IMR-90 (cell line): ENCODE results near the gene TCF12. TPM values are rescaled to one million over a fixed set of nuclear protein-coding genes. Genes with fewer than 3 reads are reported as not detected.
A peak's percentile ranks its signal among the peaks of the same experiment; 100 is the strongest.

Experiments
- ATAC-seq: fragments of 200-7000 bp; cut with Tn5 transposase; 2 replicates; pipeline ENCODE4 v1.9.1; 2020; ENCODE audit warnings: low read depth, mild to moderate bottlenecking, moderate library complexity
- BruUV-seq: library from RNA; stranded (reverse); fragments of 400-500 nt; replicated peaks from 2 replicates; lab custom pipeline; 2021; lab: Mats Ljungman, UMichigan
- CTCF ChIA-PET: fragments of 300-600 bp; formaldehyde crosslinking; extraction: SDS; loops from one replicate; lab custom pipeline; 2021; ENCODE audit warnings: antibody characterized with exemption; lab: Yijun Ruan, JAX
- POLR2A ChIA-PET: fragments of 300-600 bp; sonication (Branson Sonifier 250); formaldehyde crosslinking; loops from one replicate; lab custom pipeline; 2022; ENCODE audit warnings: antibody characterized with exemption; ENCODE audit not compliant: unreplicated experiment; lab: Charles Lee
- DNase-seq: peaks from one replicate; pipeline ENCODE4 v3.0.0; 2013
- H2AFZ ChIP-seq: replicated peaks from 2 replicates; pipeline ENCODE3; 2013; ENCODE audit warnings: low read length, mild to moderate bottlenecking; ENCODE audit not compliant: poor library complexity
- H2AK5ac ChIP-seq: 2 replicates; pipeline ENCODE4 v1.6.1; 2013; ENCODE audit warnings: low read depth, low read length, inconsistent platforms
- H2AK9ac ChIP-seq: replicated peaks from 2 replicates; pipeline ENCODE3; 2013; ENCODE audit warnings: mild to moderate bottlenecking, low read depth, low read length, moderate library complexity; ENCODE audit not compliant: poor library complexity
- H2BK120ac ChIP-seq: 2 replicates; pipeline ENCODE4 v1.6.1; 2013; ENCODE audit warnings: low read depth, low read length, inconsistent platforms
- H2BK15ac ChIP-seq: 3 replicates; pipeline ENCODE4 v1.6.1; 2013; ENCODE audit warnings: low read depth, low read length, inconsistent platforms
- H2BK20ac ChIP-seq: 2 replicates; pipeline ENCODE4 v1.6.1; 2013; ENCODE audit warnings: low read depth, mild to moderate bottlenecking, inconsistent platforms, low read length, moderate library complexity
- H2BK5ac ChIP-seq: 2 replicates; pipeline ENCODE4 v1.6.1; 2013; ENCODE audit warnings: mild to moderate bottlenecking, low read depth, low read length, inconsistent platforms; ENCODE audit not compliant: poor library complexity, severe bottlenecking
- H3K14ac ChIP-seq: replicated peaks from 2 replicates; pipeline ENCODE4 v1.6.1; 2013; ENCODE audit warnings: low read depth, low read length, inconsistent platforms
- H3K18ac ChIP-seq: 2 replicates; pipeline ENCODE4 v1.6.1; 2013; ENCODE audit warnings: low read depth, low read length, control low read depth
- H3K23ac ChIP-seq: 2 replicates; pipeline ENCODE4 v1.6.1; 2013; ENCODE audit warnings: low read depth, low read length, inconsistent platforms
- H3K27ac ChIP-seq: 2 replicates; pipeline ENCODE4 v1.5.1; 2013; ENCODE audit warnings: mild to moderate bottlenecking, control low read depth, low read length; ENCODE audit not compliant: insufficient read depth
- H3K27me3 ChIP-seq: 2 replicates; pipeline ENCODE4 v1.6.1; 2013; ENCODE audit warnings: low read length; ENCODE audit not compliant: control insufficient read depth, insufficient read depth
- H3K36me3 ChIP-seq: 2 replicates; pipeline ENCODE4 v1.6.1; 2013; ENCODE audit warnings: low read length, mixed read lengths; ENCODE audit not compliant: control insufficient read depth, insufficient read depth
- H3K4ac ChIP-seq: 2 replicates; pipeline ENCODE4 v1.6.1; 2013; ENCODE audit warnings: low read depth, low read length, inconsistent platforms
- H3K4me1 ChIP-seq: 2 replicates; pipeline ENCODE4 v1.6.1; 2013; ENCODE audit warnings: low read length, mixed read lengths; ENCODE audit not compliant: control insufficient read depth, insufficient read depth
- H3K4me2 ChIP-seq: 2 replicates; pipeline ENCODE4 v1.6.1; 2013; ENCODE audit warnings: low read depth, mild to moderate bottlenecking, control low read depth, low read length, moderate library complexity
- H3K4me3 ChIP-seq: 2 replicates; pipeline ENCODE4 v1.5.1; 2013; ENCODE audit warnings: low read depth, mild to moderate bottlenecking, control low read depth, low read length, moderate library complexity; ENCODE audit not compliant: insufficient read depth
- H3K56ac ChIP-seq: 2 replicates; pipeline ENCODE4 v1.6.1; 2013; ENCODE audit warnings: low read length, inconsistent platforms; ENCODE audit not compliant: insufficient read depth; ENCODE audit errors: extremely low read depth
- H3K79me1 ChIP-seq, 2 experiments: 2 replicates each; pipeline ENCODE4 v1.6.1; 2013; ENCODE audit warnings: low read length in 2 of 2, inconsistent platforms in 1 of 2, low read depth in 1 of 2
- H3K9ac ChIP-seq: 2 replicates; pipeline ENCODE4 v1.6.1; 2013; ENCODE audit warnings: low read depth, low read length, control low read depth
- H3K9me1 ChIP-seq: 2 replicates; pipeline ENCODE4 v1.6.1; 2013; ENCODE audit warnings: low read length, inconsistent platforms; ENCODE audit not compliant: insufficient read depth
- H3K9me3 ChIP-seq: 2 replicates; pipeline ENCODE4 v1.6.1; 2013; ENCODE audit warnings: low read length; ENCODE audit not compliant: control insufficient read depth, insufficient read depth
- H4K20me1 ChIP-seq: 2 replicates; pipeline ENCODE4 v1.6.1; 2013; ENCODE audit warnings: low read length, inconsistent platforms; ENCODE audit not compliant: insufficient read depth
- H4K5ac ChIP-seq: 2 replicates; pipeline ENCODE4 v1.6.1; 2013; ENCODE audit warnings: mild to moderate bottlenecking, low read depth, low read length, control low read depth
- H4K8ac ChIP-seq, 2 experiments: 2 replicates each; pipeline ENCODE4 v1.6.1; 2013; ENCODE audit warnings: low read depth in 2 of 2, low read length in 2 of 2, control low read depth in 1 of 2, inconsistent platforms in 1 of 2
- H4K91ac ChIP-seq: 2 replicates; pipeline ENCODE4 v1.6.1; 2013; ENCODE audit warnings: low read depth, low read length, inconsistent platforms; ENCODE audit not compliant: insufficient read depth
- CHD1 ChIP-seq: IDR thresholded peaks from 2 replicates; pipeline ENCODE4 v1.6.1; 2012; ENCODE audit warnings: low read depth, low read length, improper control_type of control experiment
- MAZ ChIP-seq: IDR thresholded peaks from 2 replicates; pipeline ENCODE4 v1.6.1; 2012; ENCODE audit warnings: low read depth, mild to moderate bottlenecking, low read length, improper control_type of control experiment, moderate library complexity, borderline replicate concordance
- RCOR1 ChIP-seq: IDR thresholded peaks from 2 replicates; pipeline ENCODE4 v1.6.1; 2012; ENCODE audit warnings: mild to moderate bottlenecking, low read length, improper control_type of control experiment; ENCODE audit not compliant: insufficient replicate concordance
- WGBS, 2 experiments: methylation state at CpG; one replicate each; pipeline versions ENCODE4 v1.1.5 to v1.1.7; 2013; ENCODE audit warnings: missing lambda C conversion rate in 2 of 2; ENCODE audit not compliant: insufficient read length in 1 of 2; ENCODE audit errors: extremely low coverage in 2 of 2; 5-methylcytosine and 5-hydroxymethylcytosine counted together
- dilution Hi-C: fragments of 300-500 bp; cut with HindIII; formaldehyde crosslinking; loops from one replicate; pipeline ENCODE4 v1.14.3; 2018; ENCODE audit warnings: low sequenced_read_pairs; ENCODE audit not compliant: unreplicated experiment
- in situ Hi-C: fragments of 300-500 bp; cut with MboI; formaldehyde crosslinking; loops from 3 replicates; pipeline ENCODE4 v1.14.3; 2019; ENCODE audit warnings: low sequenced_read_pairs, inconsistent platforms, mixed read lengths
- intact Hi-C: fragments of 100-400 bp; cut with micrococcal nuclease; formaldehyde crosslinking; loops from 2 replicates; pipeline ENCODE4 v1.10.0; 2022
- polyA plus RNA-seq, 3 experiments: library from polyadenylated mRNA; depleted of rRNA; stranded (reverse); fragments of >200 nt; gene quantifications; 2 replicates each; pipeline ENCODE4 v1.2.3, GENCODE V29; 2012; ENCODE audit warnings: low replicate concordance in 1 of 3
- total RNA-seq: library from RNA; depleted of rRNA; stranded (reverse); fragments of >200 nt; gene quantifications from 2 replicates; pipeline ENCODE4 v1.2.3, GENCODE V29; 2012

TCF12 gene
- total and polyA plus RNA-seq, 2 of the 4 experiments (the other 2 are of a cell fraction) = 79.4 to 160 TPM

DNA sequence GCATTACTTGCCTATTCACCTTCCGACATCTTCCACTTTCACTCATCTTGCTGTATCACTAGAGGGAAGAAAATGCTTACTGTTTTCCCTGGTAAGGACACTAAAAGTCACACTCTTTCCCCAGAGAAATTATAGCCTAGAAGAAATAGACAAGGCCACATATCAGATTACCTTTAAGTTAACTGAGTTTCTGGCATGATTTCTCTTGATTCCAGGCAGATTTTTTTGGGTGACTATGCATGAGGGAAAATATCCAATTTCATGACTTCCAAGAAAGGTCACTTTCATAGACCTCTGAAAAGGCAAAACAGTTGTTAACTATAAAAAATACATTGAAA, 30.3 kb downstream of the TCF12 start:
- Histone ChIP-seq H3K56ac (no peak overlapping the region), H4K91ac (no peak overlapping the region), H2BK120ac (no peak overlapping the region), H3K23ac (no peak overlapping the region), H2AK9ac (no peak overlapping the region), H2BK15ac (no peak overlapping the region), H3K4me3 (no peak overlapping the region), H4K20me1 (peaks cover 30% of the 10 kb centered on the region), H3K4me1 (peaks cover 6% of the 10 kb centered on the region), H3K36me3 (no peaks in the 10 kb centered on the region), H3K9me1 (no peaks in the 10 kb centered on the region), H3K4ac (no peak overlapping the region), H3K27me3 (no peaks in the 10 kb centered on the region), H3K27ac (0 out of 2 replicates have a peak overlapping the region, but pooled peaks have one; percentile 7), H2AFZ (no peak overlapping the region), H3K9ac (no peak overlapping the region), H3K18ac (peak overlapping the region; percentile 63; the same call in 1 of the 2 replicates), H4K5ac (no peak overlapping the region), H3K79me1 (peaks cover 18 to 49% of the 10 kb centered on the region in 2 experiments), H2AK5ac (no peak overlapping the region), H2BK20ac (no peak overlapping the region), H3K4me2 (peak overlapping the region; percentile 80; the same call in 1 of the 2 replicates), H2BK5ac (peak overlapping the region; percentile 84), H3K9me3 (peaks cover 3% of the 10 kb centered on the region; the same call in 1 of the 2 replicates), H4K8ac (no peak overlapping the region), H3K14ac (0 out of 2 replicates have a peak overlapping the region, but pooled peaks have one; percentile 46)
- dilution Hi-C loops (no loop called here), intact Hi-C loops (no loop called here), in situ Hi-C loops (no loop called here)
- DNase-seq (peak; percentile 45), ATAC-seq (peak; percentile 29; the same call in 1 of the 2 replicates)
- ChIA-PET POLR2A (no interaction called here), CTCF (no interaction called here)
- BruUV-seq = no TSS peak
- no CpG with 5 or more reads among the region's 1 CpG for WGBS, 2 experiments
- TF ChIP-seq CHD1 = no peak
- no peak for TF ChIP-seq RCOR1
- TF ChIP-seq MAZ = no peak
